Panc1 (cell line): ENCODE data around the gene AAMDC.
"Not testable (repeated sequence)": the region's sequence is repeated elsewhere in the genome, so short reads cannot be mapped to it uniquely, and the experiment has no call there.

Source experiments
- POLR2AphosphoS5 ChIP-seq: IDR thresholded peaks from 2 replicates; pipeline ENCODE4 v1.6.1; 2012; ENCODE audit warnings: mild to moderate bottlenecking, low read depth, low read length, moderate library complexity
- TCF7L2 ChIP-seq: IDR thresholded peaks from 2 replicates; pipeline ENCODE4 v1.6.1; 2011; ENCODE audit warnings: mild to moderate bottlenecking, low read depth, low read length, inconsistent platforms
- TF ChIP-seq, protein P1 (sequence below): fragments of 450-650 bp; IDR thresholded peaks from 2 replicates; pipeline ENCODE4 v1.5.1; 2017; ENCODE audit warnings: mild to moderate bottlenecking
- TF ChIP-seq, protein P2 (sequence below), 2 experiments: IDR thresholded peaks; 2 replicates each; pipeline ENCODE4 v1.6.1; 2011 to 2012; ENCODE audit warnings: low read depth in 2 of 2, control low read depth in 1 of 2, low read length in 1 of 2, mild to moderate bottlenecking in 1 of 2, moderate library complexity in 1 of 2; ENCODE audit not compliant: insufficient read depth in 1 of 2

GRCh38 chr11:77822126-77822525, 1.2 kb downstream of the AAMDC start:
- TF ChIP-seq POLR2AphosphoS5, TCF7L2: not testable (repeated sequence)
- TF ChIP-seq, protein P1, sequence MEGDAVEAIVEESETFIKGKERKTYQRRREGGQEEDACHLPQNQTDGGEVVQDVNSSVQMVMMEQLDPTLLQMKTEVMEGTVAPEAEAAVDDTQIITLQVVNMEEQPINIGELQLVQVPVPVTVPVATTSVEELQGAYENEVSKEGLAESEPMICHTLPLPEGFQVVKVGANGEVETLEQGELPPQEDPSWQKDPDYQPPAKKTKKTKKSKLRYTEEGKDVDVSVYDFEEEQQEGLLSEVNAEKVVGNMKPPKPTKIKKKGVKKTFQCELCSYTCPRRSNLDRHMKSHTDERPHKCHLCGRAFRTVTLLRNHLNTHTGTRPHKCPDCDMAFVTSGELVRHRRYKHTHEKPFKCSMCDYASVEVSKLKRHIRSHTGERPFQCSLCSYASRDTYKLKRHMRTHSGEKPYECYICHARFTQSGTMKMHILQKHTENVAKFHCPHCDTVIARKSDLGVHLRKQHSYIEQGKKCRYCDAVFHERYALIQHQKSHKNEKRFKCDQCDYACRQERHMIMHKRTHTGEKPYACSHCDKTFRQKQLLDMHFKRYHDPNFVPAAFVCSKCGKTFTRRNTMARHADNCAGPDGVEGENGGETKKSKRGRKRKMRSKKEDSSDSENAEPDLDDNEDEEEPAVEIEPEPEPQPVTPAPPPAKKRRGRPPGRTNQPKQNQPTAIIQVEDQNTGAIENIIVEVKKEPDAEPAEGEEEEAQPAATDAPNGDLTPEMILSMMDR = not testable (repeated sequence)
- TF ChIP-seq, protein P2, sequence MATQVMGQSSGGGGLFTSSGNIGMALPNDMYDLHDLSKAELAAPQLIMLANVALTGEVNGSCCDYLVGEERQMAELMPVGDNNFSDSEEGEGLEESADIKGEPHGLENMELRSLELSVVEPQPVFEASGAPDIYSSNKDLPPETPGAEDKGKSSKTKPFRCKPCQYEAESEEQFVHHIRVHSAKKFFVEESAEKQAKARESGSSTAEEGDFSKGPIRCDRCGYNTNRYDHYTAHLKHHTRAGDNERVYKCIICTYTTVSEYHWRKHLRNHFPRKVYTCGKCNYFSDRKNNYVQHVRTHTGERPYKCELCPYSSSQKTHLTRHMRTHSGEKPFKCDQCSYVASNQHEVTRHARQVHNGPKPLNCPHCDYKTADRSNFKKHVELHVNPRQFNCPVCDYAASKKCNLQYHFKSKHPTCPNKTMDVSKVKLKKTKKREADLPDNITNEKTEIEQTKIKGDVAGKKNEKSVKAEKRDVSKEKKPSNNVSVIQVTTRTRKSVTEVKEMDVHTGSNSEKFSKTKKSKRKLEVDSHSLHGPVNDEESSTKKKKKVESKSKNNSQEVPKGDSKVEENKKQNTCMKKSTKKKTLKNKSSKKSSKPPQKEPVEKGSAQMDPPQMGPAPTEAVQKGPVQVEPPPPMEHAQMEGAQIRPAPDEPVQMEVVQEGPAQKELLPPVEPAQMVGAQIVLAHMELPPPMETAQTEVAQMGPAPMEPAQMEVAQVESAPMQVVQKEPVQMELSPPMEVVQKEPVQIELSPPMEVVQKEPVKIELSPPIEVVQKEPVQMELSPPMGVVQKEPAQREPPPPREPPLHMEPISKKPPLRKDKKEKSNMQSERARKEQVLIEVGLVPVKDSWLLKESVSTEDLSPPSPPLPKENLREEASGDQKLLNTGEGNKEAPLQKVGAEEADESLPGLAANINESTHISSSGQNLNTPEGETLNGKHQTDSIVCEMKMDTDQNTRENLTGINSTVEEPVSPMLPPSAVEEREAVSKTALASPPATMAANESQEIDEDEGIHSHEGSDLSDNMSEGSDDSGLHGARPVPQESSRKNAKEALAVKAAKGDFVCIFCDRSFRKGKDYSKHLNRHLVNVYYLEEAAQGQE (IDR thresholded peaks at IDR 0.05; ENCODE audit: insufficient read depth in 1 of 2, low read depth in 2 of 2, low read length in 1 of 2) = not testable (repeated sequence)
